HG03342 (cell line): ENCODE data around the gene ZC3H12D.
"Not testable (repeated sequence)": the region's sequence is repeated elsewhere in the genome, so short reads cannot be mapped to it uniquely, and the experiment has no call there.

ENCODE experiments used
- ATAC-seq: cut with Tn5 transposase; IDR thresholded peaks from one replicate; pipeline ENCODE4 v1.9.1; 2021; ENCODE audit warnings: mild to moderate bottlenecking, moderate library complexity; ENCODE audit not compliant: unreplicated experiment

ZC3H12D gene

DNA sequence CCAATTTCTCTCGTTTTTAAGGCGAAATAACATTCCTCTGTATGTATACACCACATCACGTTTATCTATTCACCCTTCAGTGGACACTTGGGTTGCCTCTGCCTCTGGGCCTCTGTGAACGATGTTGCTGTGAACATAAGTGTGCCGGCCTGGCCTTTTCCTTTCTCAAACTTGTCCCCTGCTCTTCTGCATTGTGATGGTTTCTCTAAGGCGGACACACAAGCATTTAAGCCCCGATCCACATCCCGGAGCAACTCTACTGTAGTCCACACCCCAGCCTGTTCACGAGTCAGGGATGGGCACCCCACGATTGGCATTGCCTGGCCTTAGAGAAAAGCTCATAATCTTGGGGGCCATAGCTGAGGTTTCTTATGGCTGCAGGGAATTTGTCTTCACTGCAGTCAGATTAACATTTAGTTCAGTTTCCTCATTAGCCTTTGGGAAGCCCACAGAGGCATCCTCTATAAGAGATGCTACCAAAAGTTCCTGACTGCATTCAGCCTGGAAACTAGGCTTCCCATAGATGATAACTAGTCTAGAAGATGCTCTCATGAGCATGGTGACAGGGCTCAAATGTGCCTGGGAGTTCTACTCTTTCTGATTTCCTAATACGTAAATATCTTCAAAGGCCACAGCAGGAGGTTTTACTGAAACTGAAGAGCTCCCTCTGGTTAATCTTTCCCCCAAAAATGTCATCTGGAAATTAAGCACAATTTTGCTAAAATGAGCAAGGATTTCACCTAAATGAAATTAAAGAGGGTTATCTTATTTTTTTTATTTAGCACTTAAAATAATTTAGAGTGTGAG, 762 bp downstream of the ZC3H12D start:
- ATAC-seq: no peak

- ATAC-seq: no peak
Measured at GRCh38 chr6:149483334-149483725, 1.5 kb downstream of the ZC3H12D start.

DNA sequence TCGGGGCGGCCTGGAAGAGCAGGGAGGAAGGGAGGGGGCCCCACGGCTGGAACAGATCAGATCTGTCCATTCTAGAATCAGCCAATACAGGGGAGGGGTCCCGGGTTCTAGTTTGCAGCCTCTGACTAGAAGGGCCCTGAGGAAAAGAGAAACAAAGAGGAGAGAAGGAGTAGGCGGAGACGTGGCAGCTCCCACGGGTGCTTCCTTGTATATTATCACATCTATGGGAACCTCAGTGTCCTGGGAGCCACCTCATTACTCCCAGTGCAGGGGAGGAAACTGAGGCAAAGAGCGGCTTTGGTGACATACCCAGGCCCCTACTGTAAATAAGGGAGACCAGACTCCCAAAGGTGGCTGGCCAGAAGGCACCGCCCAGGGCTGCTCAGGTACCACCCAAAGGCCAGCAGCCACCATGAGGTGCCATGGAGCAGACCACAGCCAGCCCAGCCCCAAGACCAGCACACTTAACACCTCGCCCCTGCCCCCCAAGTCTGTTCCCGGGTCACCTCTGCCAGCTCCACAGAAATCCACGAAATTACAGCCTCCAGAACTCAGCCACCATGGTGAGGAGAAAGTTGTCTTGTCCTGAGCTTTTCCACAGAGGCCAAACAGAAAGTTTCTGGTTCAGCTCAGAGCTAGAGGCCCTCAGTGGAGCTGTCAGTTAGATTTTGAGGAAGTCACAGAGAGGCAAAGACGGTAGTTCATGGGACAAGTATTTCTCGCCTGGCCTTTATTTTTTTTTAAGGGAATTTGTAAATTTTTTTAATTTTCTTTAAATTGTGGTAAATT, 2.1 kb downstream of the ZC3H12D start:
- ATAC-seq: no peak

- no peak for ATAC-seq
Measured at GRCh38 chr6:149480502-149481280, 4.1 kb downstream of the ZC3H12D start.

DNA sequence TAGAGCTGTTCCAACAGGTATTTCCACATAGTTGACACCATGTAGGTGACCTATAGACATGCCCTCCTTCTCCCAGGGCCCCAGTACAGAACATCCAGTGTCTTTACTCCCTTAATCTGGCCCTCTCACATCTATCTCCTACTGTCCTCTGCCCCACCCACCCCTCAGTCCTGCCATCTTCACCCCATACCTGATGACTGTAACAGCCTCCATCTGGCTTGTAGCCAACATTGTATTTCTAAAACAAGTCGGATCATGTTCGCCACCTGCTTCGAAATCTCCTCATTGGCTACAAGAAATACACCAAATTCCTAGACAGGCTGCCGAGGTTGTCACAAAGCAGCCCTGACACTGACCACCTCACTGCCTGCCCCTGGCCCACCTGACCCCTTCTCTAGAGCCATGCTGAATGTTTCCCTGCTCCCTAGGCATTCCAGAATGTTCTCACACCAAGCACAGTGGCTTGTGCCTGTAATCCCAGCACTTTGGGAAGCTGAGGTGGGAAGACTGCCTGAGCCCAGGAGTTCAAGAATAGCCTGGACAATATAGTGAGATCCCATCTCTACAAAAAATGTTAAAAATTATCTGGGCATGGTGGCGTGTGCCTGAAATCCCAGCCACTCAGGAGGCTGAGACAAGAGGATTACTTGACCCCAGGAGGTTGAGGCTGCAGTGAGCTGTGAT, 6.0 kb downstream of the ZC3H12D start:
- no peak for ATAC-seq

DNA sequence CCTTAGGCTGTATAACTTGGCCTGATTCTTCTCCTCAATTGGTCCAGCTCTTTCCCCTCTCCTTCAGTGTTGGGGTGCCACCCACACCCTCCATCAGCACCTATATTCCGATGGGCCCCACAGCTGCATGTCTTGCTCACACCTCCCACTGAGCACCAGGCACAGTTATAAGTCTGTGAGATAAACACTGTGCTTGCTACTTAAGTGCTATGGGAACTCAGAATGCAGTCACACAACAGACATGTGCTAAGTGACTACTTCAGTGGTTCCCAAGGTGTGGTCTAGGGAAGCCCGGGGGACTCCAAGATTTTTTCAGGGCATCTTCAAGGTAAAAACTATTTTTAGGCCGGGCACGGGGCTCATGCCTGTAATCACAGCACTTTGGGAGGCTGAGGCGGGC, 7.3 kb downstream of the ZC3H12D start:
- ATAC-seq: no peak

- no peak for ATAC-seq
Measured at GRCh38 chr6:149476789-149477455, 7.9 kb downstream of the ZC3H12D start.

DNA sequence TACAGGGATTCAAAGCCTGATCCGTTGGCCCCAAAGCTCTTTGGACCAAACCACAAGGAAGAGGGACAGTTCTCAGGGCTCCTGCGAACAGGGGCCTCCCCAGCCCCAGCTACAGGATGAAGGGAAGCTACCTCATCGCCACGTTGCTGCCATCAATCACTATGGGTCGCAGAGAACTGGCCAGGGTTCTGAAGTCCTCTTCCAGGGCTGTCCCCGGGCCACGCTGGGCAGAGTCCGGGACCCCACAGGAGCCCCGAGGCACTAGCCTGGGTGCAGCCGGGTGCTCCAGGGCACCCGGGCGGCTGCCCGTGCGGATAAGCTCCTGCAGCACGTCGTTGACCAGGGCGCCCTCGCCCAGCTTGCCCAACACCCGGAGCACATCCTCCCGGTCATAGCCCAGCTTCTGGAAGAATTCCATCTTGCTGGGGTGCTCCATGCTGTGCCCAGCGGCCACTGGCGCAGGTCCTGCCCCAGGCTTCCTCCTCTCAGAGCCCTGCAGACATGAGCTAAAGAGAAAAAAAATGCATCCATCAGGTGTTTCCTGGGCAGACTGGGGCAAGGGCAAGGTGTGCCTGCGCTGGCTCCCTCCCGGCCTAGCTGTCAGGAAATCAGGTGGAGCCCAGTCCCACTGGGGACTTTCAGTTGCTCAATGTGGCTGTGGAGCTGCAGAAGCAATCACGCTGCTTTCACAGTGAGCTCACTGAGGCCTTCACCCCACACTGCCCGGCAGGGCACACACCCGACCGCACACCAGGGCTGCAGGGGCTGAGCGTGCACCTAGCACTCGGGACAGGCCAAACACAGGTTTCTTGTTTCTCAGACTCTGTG, 10.5 kb downstream of the ZC3H12D start:
- ATAC-seq: peak; percentile 27

GRCh38 chr6:149473080-149474052, 11.4 kb downstream of the ZC3H12D start:
- ATAC-seq: no peak

- ATAC-seq: no peak
Measured at GRCh38 chr6:149472241-149472640, 12.6 kb downstream of the ZC3H12D start.

- peak; percentile 24 for ATAC-seq
Measured at GRCh38 chr6:149471801-149472200, 13.0 kb downstream of the ZC3H12D start.

DNA sequence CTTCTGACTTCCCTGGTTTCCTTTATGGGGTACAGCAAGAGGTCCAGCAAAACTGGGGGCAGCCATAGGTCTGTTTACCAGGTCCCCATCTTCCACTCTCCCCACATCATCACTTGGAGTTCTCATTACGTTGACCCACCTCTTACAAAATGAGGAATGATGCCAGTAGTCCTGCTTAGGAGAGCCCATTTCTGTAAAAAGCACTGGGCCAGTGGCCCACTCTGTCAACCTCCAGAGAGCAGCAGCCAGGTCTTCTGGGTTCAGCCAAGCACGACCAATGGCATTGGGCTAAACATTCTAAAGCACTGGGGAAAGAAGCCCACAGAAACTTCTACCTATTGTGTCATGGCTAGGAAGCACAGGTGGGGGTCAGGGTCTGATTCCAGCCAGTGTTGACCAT, 13.9 kb downstream of the ZC3H12D start:
- no peak for ATAC-seq

DNA sequence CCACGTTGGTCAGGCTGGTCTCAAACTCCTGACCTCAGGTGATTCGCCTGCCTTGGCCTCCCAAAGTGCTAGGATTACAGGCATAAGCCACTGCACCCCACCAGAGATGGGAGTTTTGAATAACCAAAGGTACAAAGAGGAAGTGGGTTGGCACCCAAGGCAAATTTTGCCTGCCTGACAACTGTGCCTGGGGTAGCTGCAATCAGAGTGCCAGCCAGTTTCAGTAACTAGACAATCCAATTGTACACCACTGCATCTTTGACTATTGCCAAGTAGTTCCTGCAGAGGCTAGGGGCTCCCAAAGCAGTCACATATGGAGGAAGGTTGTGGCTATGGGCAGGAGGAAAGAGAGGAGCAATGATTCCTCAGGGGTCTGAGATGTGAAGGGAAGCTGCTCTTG, 16.6 kb downstream of the ZC3H12D start:
- peak; percentile 15 for ATAC-seq

DNA sequence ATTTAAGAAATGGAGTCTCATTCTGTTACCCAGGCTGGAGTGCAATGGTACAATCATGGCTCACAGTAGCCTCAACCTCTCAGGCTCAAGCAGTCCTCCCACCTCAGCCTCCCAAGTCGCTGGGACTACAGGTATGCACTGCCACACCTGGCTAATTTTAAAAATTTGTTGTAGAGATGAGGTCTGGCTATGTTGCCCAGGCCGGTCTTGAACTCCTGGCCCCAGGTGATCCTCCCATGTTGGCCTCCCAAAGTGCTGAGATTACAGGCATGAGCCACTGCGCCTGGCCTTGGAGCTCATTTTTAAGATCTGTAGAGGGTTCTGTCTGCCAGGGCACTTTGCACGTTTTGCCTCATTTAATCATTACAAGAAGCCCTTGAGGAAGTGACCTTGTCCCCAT, 17.5 kb downstream of the ZC3H12D start:
- ATAC-seq: no peak

DNA sequence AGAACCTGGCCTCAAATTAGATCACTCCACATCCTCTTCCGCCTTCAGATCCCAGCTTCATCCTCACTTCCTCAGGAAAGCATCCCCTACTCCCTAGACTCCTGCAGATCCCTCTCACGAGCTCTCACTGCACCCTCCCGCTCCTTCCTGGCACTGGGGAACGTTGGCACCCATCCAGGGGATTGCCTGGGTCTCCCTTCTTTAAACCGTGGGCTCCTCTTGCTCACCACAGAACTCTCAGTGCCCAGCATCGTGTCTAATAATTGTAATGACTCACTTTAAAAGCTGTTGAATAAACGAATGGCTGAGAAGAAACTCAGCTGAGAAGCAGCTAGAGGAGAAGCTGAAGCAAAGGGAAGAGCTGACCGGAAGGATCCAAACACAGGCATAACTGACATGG, 20.4 kb downstream of the ZC3H12D start:
- no peak for ATAC-seq

DNA sequence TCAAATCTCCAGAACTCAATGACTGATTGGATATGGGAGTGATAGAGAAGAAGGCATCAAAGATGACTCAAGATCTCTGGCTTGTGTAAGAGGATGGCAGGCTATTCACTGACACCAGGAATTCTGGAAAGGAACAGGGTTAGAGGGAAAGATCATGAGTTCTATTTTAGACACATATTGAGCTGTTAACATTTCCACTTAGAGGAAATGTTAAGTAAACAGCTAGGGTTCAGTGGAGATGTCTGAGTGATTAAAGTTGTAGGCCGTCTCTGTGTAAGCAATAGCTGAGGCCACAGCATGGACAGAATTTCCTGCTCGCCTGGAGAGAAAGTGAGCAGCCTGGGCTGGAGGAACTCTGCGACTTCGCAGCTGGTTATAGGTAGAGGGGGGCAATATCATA, 21.0 kb downstream of the ZC3H12D start:
- no peak for ATAC-seq

DNA sequence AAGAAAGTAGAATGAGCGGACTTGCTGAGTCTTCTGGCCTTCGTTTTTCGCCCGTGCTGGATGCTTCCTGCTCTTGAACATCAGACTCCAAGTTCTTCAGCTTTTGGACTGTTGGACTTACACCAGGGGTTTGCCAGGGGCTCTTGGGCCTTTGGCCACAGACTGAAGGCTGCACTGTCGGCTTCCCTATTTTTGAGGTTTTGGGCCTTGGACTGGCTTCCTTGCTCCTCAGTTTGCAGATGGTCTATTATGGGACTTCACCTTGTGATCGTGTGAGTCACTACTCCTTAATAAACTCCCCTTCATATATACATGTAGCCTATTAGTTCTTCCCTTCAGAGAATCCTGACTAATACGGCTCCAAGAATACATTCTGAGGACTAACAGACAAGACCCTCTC, 22.1 kb downstream of the ZC3H12D start:
- not testable (repeated sequence) for ATAC-seq

DNA sequence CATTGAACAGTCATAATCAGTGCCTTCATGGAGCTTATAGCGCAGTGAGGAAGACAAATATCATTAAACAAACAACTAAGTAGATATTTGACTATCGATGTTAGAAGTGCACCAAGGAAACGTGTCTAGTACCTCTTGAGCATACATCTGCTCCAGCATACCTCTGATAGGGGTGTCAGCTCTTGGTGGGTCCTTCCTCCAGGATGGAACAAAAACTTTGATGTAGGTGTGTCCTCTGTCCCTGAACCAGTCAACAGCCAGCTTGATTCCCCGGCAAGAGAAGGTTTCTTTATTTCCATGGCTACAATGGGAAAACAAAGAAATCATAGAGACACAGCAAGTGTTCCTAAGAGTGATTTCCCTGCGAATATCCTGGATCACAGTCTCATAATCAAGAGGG, 23.1 kb downstream of the ZC3H12D start:
- no peak for ATAC-seq
